Upper lobe of left lung (tissue), 4 donors: Measurements from ENCODE around the gene CD84.

Experiments
- EP300 ChIP-seq, 4 donors: sonication (generic); formaldehyde crosslinking; IDR thresholded peaks; one replicate each; pipeline ENCODE4 v1.5.1; 2017; ENCODE audit warnings: antibody characterized with exemption in 4 of 4, control low read depth in 2 of 4
- POLR2A ChIP-seq, 4 donors: fragments of 450-650 bp; IDR thresholded peaks; one replicate each; pipeline ENCODE4 v1.5.1; 2016 to 2017; ENCODE audit warnings: antibody characterized with exemption in 4 of 4, mild to moderate bottlenecking in 2 of 4
- TF ChIP-seq, protein P1 (sequence below), 6 experiments: fragments of 450-650 bp in 4 of 6; fragments of 200-600 bp in 2 of 6; sonication (generic) in 2 of 6; IDR thresholded peaks; one replicate each; pipeline ENCODE4 v1.5.1; 2016 to 2019; ENCODE audit warnings: antibody characterized with exemption in 6 of 6

DNA sequence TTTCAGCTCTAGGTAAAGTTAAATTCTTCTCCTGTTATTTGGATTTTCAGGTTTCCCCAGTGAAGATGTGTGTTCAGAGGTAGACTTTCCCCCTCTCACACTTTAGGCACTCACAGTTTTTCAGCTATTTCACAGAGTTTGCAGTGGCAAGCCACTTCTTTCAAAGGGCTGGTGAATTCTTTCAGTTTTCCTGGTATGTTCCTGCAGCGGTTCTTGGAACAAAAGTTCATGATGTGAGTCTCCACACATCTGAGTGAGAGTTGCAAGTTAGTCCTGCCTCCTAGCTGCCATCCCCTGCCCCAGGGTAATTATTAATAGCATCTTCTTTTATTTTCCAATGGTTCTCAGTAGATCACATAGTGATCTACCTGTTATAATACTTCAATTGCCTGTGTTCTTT is 27.3 kb upstream of the CD84 start:
- TF ChIP-seq, protein P1, sequence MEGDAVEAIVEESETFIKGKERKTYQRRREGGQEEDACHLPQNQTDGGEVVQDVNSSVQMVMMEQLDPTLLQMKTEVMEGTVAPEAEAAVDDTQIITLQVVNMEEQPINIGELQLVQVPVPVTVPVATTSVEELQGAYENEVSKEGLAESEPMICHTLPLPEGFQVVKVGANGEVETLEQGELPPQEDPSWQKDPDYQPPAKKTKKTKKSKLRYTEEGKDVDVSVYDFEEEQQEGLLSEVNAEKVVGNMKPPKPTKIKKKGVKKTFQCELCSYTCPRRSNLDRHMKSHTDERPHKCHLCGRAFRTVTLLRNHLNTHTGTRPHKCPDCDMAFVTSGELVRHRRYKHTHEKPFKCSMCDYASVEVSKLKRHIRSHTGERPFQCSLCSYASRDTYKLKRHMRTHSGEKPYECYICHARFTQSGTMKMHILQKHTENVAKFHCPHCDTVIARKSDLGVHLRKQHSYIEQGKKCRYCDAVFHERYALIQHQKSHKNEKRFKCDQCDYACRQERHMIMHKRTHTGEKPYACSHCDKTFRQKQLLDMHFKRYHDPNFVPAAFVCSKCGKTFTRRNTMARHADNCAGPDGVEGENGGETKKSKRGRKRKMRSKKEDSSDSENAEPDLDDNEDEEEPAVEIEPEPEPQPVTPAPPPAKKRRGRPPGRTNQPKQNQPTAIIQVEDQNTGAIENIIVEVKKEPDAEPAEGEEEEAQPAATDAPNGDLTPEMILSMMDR (IDR thresholded peaks at IDR 0.05), result no peak
- TF ChIP-seq EP300 (IDR thresholded peaks at IDR 0.05) (no peak), POLR2A (IDR thresholded peaks at IDR 0.05) (no peak)
